ENCODE measurements around the gene RAB7A.

DNA sequence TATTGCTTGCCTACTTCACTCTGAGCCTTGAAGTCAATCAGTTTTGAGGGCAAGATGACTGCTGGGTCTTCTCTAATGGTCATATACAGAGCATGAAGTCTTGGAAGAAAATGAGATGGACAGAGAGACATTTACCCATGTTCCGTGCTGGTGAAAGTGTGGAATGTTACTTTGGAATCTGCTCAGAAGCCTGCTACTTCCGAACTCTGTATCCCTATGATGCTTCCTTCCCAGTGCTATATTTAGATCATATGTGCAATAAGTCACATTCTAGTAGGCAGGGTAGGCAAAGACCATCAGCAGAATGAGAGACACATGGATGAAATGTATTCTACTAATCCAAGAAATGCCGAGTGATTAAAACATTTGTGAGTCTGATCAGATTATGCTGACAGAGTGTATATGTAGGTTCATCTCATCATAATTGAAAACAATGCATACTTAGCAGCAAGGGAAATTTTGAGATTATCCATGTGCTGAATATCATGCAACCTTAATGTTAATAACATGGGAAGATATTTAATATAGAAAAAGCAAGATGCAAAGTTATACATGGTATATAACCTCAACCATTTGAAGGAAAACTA is 60.5 kb downstream of the RAB7A start:
- TF ChIP-seq, protein P1, sequence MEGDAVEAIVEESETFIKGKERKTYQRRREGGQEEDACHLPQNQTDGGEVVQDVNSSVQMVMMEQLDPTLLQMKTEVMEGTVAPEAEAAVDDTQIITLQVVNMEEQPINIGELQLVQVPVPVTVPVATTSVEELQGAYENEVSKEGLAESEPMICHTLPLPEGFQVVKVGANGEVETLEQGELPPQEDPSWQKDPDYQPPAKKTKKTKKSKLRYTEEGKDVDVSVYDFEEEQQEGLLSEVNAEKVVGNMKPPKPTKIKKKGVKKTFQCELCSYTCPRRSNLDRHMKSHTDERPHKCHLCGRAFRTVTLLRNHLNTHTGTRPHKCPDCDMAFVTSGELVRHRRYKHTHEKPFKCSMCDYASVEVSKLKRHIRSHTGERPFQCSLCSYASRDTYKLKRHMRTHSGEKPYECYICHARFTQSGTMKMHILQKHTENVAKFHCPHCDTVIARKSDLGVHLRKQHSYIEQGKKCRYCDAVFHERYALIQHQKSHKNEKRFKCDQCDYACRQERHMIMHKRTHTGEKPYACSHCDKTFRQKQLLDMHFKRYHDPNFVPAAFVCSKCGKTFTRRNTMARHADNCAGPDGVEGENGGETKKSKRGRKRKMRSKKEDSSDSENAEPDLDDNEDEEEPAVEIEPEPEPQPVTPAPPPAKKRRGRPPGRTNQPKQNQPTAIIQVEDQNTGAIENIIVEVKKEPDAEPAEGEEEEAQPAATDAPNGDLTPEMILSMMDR (IDR thresholded peaks at IDR 0.05) = no peak
- TF ChIP-seq POLR2A (IDR thresholded peaks at IDR 0.05) (no peak), EP300 (IDR thresholded peaks at IDR 0.05) (no peak)
